DOHH2 (cell line): Measurements from ENCODE around the gene PASK.
"Not testable (repeated sequence)": the region's sequence is repeated elsewhere in the genome, so short reads cannot be mapped to it uniquely, and the experiment has no call there.

ENCODE experiments used
- H3F3A ChIP-seq: fragments of 200-600 bp; sonication (generic), shearing (Covaris generic); 2 replicates; pipeline ENCODE4 v1.6.0; 2016; ENCODE audit warnings: antibody characterized with exemption, mild to moderate bottlenecking; ENCODE audit not compliant: control insufficient read depth, insufficient read depth
- H3K27ac ChIP-seq: fragments of 200-600 bp; sonication (generic); 2 replicates; pipeline ENCODE4 v1.5.1; 2014; ENCODE audit warnings: low read depth, mild to moderate bottlenecking, low read length, moderate library complexity
- H3K27me3 ChIP-seq: fragments of 200-600 bp; sonication (generic); 2 replicates; pipeline ENCODE4 v1.6.1; 2014; ENCODE audit warnings: mild to moderate bottlenecking, low read length, mixed read lengths; ENCODE audit not compliant: control insufficient read depth
- H3K36me3 ChIP-seq: fragments of 200-600 bp; sonication (generic); 2 replicates; pipeline ENCODE4 v1.6.1; 2014; ENCODE audit warnings: mild to moderate bottlenecking, low read length, moderate library complexity, mixed read lengths; ENCODE audit not compliant: control insufficient read depth
- H3K4me1 ChIP-seq: fragments of 200-600 bp; sonication (generic); 2 replicates; pipeline ENCODE4 v1.6.1; 2014; ENCODE audit warnings: mild to moderate bottlenecking, low read length, mixed read lengths; ENCODE audit not compliant: control insufficient read depth
- H3K4me2 ChIP-seq: fragments of 200-600 bp; sonication (generic); 2 replicates; pipeline ENCODE4 v1.6.0; 2014; ENCODE audit warnings: mild to moderate bottlenecking, low read length, moderate library complexity
- H3K4me3 ChIP-seq: fragments of 200-600 bp; sonication (generic); 2 replicates; pipeline ENCODE4 v1.5.1; 2014; ENCODE audit warnings: mild to moderate bottlenecking, low read length, mixed read lengths
- H3K79me2 ChIP-seq: fragments of 200-600 bp; sonication (generic); 2 replicates; pipeline ENCODE4 v1.6.1; 2014; ENCODE audit warnings: mild to moderate bottlenecking, low read length, mixed read lengths; ENCODE audit not compliant: control insufficient read depth
- H3K9me2 ChIP-seq: fragments of 200-600 bp; sonication (generic); replicated peaks from 2 replicates; pipeline ENCODE4 v1.6.1; 2014; ENCODE audit warnings: mild to moderate bottlenecking, low read length, mixed read lengths; ENCODE audit not compliant: control insufficient read depth
- H3K9me3 ChIP-seq: fragments of 200-600 bp; sonication (generic); 2 replicates; pipeline ENCODE4 v1.6.1; 2014; ENCODE audit warnings: antibody characterized with exemption, low read length, mixed read lengths; ENCODE audit not compliant: control insufficient read depth, insufficient read depth
- H4K20me1 ChIP-seq: fragments of 200-600 bp; sonication (generic); 2 replicates; pipeline ENCODE4 v1.6.0; 2014; ENCODE audit warnings: low read depth, mild to moderate bottlenecking, antibody characterized with exemption, low read length, moderate library complexity; ENCODE audit not compliant: control insufficient read depth, insufficient read depth
- EZH2phosphoT487 ChIP-seq: fragments of 200-600 bp; sonication (generic); IDR thresholded peaks from 2 replicates; pipeline ENCODE4 v1.6.1; 2017; ENCODE audit warnings: borderline replicate concordance, mild to moderate bottlenecking, antibody characterized with exemption, low read length, moderate library complexity, mixed read lengths
- TF ChIP-seq, protein P1 (sequence below): fragments of 200-600 bp; sonication (generic); IDR thresholded peaks from one replicate; pipeline ENCODE4 v1.5.1; 2014; ENCODE audit warnings: antibody characterized with exemption, mild to moderate bottlenecking, low read depth, low read length; ENCODE audit not compliant: poor library complexity, severe bottlenecking

PASK gene

DNA sequence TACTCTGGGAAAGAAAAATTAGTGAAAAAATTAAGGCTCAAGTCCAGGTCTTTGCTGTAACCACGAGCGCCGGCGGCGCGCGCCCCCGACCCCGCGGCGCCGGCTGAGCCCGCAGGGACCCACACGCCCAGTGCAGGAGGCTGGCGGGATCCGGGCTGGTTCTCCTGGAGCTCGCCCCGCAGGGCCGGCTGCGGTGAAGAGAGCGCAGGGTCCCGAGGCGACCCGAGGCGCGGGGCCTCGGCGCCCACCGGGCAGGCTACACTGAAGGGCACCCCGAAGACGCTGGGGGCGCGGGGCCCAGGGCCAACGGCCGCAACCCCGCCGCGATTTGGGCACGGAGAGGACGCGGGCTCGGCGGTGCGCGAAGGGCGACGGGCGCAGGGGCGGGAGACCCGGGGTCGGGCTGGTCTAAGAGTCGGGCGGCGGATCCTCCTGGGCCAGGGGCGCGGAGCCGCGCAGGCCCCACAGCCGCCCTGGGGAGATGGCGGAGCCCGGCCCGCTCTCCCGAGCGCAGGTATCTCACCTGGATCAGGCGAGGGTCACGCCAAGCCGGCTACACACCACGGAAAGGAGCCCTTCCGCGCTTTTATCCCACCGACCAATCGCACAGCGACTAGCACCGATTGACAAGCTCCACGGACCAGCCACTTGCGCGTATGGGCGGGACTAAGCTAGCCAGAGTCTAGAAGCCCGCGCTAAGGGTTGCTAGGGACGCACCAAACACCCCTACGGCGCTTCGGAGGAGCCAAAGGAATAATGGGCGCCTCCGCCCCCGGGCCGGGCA is at the start of gene PASK:
PASK (minus strand) TSS at position 582 of the 784 bp plus-strand sequence. CDS start 6,440 bp downstream, outside the sequence.
- H3K79me2 ChIP-seq = peaks cover 77% of the 10 kb centered on the region
- H3K4me3 ChIP-seq = peak within 1 kb of the TSS; percentile 87
- peaks cover 5% of the 10 kb centered on the region; the same call in 1 of the 2 replicates for H4K20me1 ChIP-seq
- no peaks in the 10 kb centered on the region for H3K9me2 ChIP-seq
- H3K27me3 ChIP-seq = no peaks in the 10 kb centered on the region
- no peaks in the 10 kb centered on the region for H3F3A ChIP-seq
- TF ChIP-seq, protein P1, sequence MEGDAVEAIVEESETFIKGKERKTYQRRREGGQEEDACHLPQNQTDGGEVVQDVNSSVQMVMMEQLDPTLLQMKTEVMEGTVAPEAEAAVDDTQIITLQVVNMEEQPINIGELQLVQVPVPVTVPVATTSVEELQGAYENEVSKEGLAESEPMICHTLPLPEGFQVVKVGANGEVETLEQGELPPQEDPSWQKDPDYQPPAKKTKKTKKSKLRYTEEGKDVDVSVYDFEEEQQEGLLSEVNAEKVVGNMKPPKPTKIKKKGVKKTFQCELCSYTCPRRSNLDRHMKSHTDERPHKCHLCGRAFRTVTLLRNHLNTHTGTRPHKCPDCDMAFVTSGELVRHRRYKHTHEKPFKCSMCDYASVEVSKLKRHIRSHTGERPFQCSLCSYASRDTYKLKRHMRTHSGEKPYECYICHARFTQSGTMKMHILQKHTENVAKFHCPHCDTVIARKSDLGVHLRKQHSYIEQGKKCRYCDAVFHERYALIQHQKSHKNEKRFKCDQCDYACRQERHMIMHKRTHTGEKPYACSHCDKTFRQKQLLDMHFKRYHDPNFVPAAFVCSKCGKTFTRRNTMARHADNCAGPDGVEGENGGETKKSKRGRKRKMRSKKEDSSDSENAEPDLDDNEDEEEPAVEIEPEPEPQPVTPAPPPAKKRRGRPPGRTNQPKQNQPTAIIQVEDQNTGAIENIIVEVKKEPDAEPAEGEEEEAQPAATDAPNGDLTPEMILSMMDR = no peak
- TF ChIP-seq EZH2phosphoT487 = no peak
- H3K4me2 ChIP-seq = peak within 1 kb of the TSS; percentile 94
- H3K4me1 ChIP-seq = peaks cover 33% of the 10 kb centered on the region
- H3K27ac ChIP-seq = peak within 1 kb of the TSS; percentile 7; the same call in 1 of the 2 replicates
- H3K36me3 ChIP-seq = peaks cover 22% of the 10 kb centered on the region
- no peaks in the 10 kb centered on the region for H3K9me3 ChIP-seq

DNA sequence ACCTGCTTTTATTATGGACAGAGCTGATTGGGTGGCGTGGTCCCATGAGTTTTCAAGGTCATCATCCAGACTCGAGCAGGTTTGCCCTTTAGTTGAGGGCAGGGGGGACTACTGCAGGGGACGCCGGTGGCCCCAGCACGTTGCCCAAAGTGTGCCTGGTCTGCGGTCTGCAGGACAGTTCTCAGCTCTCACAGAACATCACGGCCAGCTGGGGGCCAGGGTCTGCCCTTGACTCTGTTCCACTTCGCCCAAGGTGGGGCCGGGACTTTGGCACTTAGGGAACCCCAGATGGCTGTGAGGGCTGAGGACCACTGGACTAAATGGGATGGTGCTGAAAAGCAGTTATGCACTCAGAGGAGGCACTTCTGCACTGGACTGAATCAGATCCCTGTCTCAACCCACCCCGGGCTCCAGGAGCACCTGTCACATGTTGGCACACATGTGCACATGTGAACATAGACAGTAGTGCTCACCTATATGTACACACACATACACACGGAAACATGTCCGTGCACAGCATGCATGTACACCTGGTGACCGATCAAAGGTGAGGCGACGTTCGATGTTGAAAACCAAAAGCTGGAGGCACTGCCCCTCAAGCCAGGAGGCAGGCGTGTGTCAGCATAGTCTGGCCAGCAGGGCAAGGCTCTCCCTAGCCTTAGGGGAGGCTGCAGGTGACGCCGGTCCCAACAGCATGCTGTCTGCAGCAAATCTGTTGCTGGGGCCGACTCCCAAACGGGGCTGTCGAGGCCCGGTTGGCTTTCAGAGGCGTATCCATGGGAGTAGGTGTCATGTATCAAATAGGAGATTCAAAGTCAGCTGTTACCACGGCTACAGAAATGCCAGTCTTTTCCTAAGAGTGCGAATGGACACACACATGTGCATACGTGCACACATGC is 49.4 kb upstream of the PASK start:
- no peaks in the 10 kb centered on the region for H3K36me3 ChIP-seq
- no peaks in the 10 kb centered on the region for H3K9me3 ChIP-seq
- no peaks in the 10 kb centered on the region for H3K4me1 ChIP-seq
- H3K4me2 ChIP-seq = no peak overlapping the region
- no peak overlapping the region for H3K4me3 ChIP-seq
- TF ChIP-seq, protein P1 = no peak
- no peak for TF ChIP-seq EZH2phosphoT487
- no peaks in the 10 kb centered on the region for H3F3A ChIP-seq
- H3K27ac ChIP-seq = no peak overlapping the region
- H3K27me3 ChIP-seq = no peaks in the 10 kb centered on the region
- H3K9me2 ChIP-seq = no peaks in the 10 kb centered on the region
- H4K20me1 ChIP-seq = no peaks in the 10 kb centered on the region
- H3K79me2 ChIP-seq = no peaks in the 10 kb centered on the region

DNA sequence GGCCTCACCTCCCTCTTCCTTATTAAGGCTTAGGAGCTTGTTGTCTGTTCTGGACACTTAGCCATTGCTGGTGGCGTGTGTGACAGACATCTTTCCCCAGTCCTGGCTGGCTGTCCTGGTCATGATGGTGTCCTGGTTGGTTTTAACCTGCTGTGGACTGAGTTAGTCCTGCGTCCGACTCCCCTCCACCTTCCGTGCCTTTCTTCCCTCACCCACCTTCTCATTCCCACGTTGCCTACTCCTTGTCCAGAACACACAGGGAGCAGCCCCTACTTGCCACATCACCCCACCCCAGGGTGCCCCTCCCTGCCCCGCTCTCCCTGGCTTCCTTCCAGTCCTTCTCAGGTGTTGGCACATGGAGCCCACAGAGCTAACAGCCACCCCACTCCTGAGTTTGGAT is 48.7 kb upstream of the PASK start:
- no peak overlapping the region for H3K27ac ChIP-seq
- no peaks in the 10 kb centered on the region for H3K9me3 ChIP-seq
- no peak overlapping the region for H3K4me2 ChIP-seq
- H3K4me3 ChIP-seq = no peak overlapping the region
- H3K4me1 ChIP-seq = no peaks in the 10 kb centered on the region
- no peaks in the 10 kb centered on the region for H3K36me3 ChIP-seq
- H3K79me2 ChIP-seq = no peaks in the 10 kb centered on the region
- H3F3A ChIP-seq = no peaks in the 10 kb centered on the region
- H4K20me1 ChIP-seq = no peaks in the 10 kb centered on the region
- H3K9me2 ChIP-seq = no peaks in the 10 kb centered on the region
- H3K27me3 ChIP-seq = no peaks in the 10 kb centered on the region
- TF ChIP-seq, protein P1 = no peak
- TF ChIP-seq EZH2phosphoT487 = no peak

DNA sequence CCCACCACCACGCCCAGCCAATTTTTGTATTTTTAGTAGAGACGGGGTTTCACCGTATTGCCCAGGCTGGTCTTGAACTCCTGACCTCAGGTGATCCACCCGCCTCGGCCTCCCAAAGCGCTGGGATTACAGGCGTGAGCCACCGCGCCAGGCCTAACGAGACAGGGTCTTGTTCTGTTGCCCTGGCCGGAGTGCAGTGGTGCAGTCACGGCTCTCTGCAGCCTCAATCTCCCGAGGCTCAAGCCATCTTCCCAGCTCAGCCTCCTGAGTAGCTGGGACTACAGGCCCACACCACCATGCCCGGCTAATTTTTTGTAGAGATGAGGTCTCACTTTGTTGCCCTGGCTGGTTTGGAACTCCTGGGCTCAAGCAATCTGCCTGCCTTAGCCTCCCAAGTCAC is 48.0 kb upstream of the PASK start:
- H4K20me1 ChIP-seq, H3K27ac ChIP-seq, H3K9me3 ChIP-seq, H3K4me1 ChIP-seq, H3F3A ChIP-seq, H3K4me2 ChIP-seq, H3K4me3 ChIP-seq, H3K9me2 ChIP-seq, H3K79me2 ChIP-seq, H3K36me3 ChIP-seq, H3K27me3 ChIP-seq: not testable (repeated sequence)
